Measurements from ENCODE around the gene DDX1.

DDX1 gene

GRCh38 chr2:15566912-15567311 lies 24.8 kb upstream of the DDX1 start:
- no peaks in the 10 kb centered on the region for H3K27me3 ChIP-seq
- DNase-seq = no peak
- TF ChIP-seq CTCF (IDR thresholded peaks at IDR 0.05; ENCODE audit: low read depth, low read length) = no peak

GRCh38 chr2:15568874-15569273 lies 22.8 kb upstream of the DDX1 start:
- no peaks in the 10 kb centered on the region for H3K27me3 ChIP-seq
- DNase-seq = no peak
- no peak overlapping the region for H3K4me3 ChIP-seq (ENCODE audit: low read depth, low read length)
- no peak for TF ChIP-seq CTCF (IDR thresholded peaks at IDR 0.05; ENCODE audit: low read depth, low read length)
- H3K9me3 ChIP-seq = no peaks in the 10 kb centered on the region
- H3K36me3 ChIP-seq = no peaks in the 10 kb centered on the region
- no peaks in the 10 kb centered on the region for H3K4me1 ChIP-seq

More at GRCh38 chr2:15566912-15567311, 24.8 kb upstream of the DDX1 start:
- H3K4me1 ChIP-seq = peaks cover 5% of the 10 kb centered on the region; the same call in 1 of the 2 replicates
- no peaks in the 10 kb centered on the region for H3K9me3 ChIP-seq
- H3K36me3 ChIP-seq = no peaks in the 10 kb centered on the region
- H3K4me3 ChIP-seq (ENCODE audit: low read depth, low read length) = no peak overlapping the region

- Histone ChIP-seq H3K4me3 (ENCODE audit: low read depth, low read length) (no peak overlapping the region), H3K36me3 (no peaks in the 10 kb centered on the region), H3K4me1 (no peaks in the 10 kb centered on the region), H3K27me3 (no peaks in the 10 kb centered on the region), H3K9me3 (no peaks in the 10 kb centered on the region)
- no peak for DNase-seq
- no peak for TF ChIP-seq CTCF (IDR thresholded peaks at IDR 0.05; ENCODE audit: low read depth, low read length)
These were observed 21.6 kb upstream of the DDX1 start for GRCh38 chr2:15570104-15570503.

GRCh38 chr2:15571729-15572128 lies 19.9 kb upstream of the DDX1 start:
- no peak for DNase-seq
- Histone ChIP-seq H3K9me3 (no peaks in the 10 kb centered on the region), H3K27me3 (no peaks in the 10 kb centered on the region), H3K36me3 (no peaks in the 10 kb centered on the region), H3K4me3 (ENCODE audit: low read depth, low read length) (no peak overlapping the region), H3K4me1 (no peaks in the 10 kb centered on the region)
- no peak for TF ChIP-seq CTCF (IDR thresholded peaks at IDR 0.05; ENCODE audit: low read depth, low read length)

GRCh38 chr2:15577071-15577735 lies 14.5 kb upstream of the DDX1 start:
- no peaks in the 10 kb centered on the region; the same call in 1 of the 2 replicates for H3K4me1 ChIP-seq
- no peak overlapping the region for H3K4me3 ChIP-seq (ENCODE audit: low read depth, low read length)
- no peaks in the 10 kb centered on the region for H3K27me3 ChIP-seq
- no peaks in the 10 kb centered on the region for H3K9me3 ChIP-seq
- peak; percentile 95 for TF ChIP-seq CTCF (IDR thresholded peaks at IDR 0.05; ENCODE audit: low read depth, low read length)
- DNase-seq = peak; percentile 97
- no peaks in the 10 kb centered on the region for H3K36me3 ChIP-seq

- no peak for DNase-seq
- no peaks in the 10 kb centered on the region for H3K9me3 ChIP-seq
- no peaks in the 10 kb centered on the region; the same call in 1 of the 2 replicates for H3K4me1 ChIP-seq
- no peaks in the 10 kb centered on the region for H3K27me3 ChIP-seq
- no peaks in the 10 kb centered on the region for H3K36me3 ChIP-seq
- no peak for TF ChIP-seq CTCF (IDR thresholded peaks at IDR 0.05; ENCODE audit: low read depth, low read length)
- no peak overlapping the region for H3K4me3 ChIP-seq (ENCODE audit: low read depth, low read length)
These were observed 12.0 kb upstream of the DDX1 start for GRCh38 chr2:15579641-15580040.
